ENCODE results near the gene ZNF135. TPM values are rescaled to one million over a fixed set of nuclear protein-coding genes. Genes with fewer than 3 reads are reported as not detected.

The ZNF135 gene
- total RNA-seq, 2 experiments from 2014 or later: 0.12 TPM; not detected in 1

DNA sequence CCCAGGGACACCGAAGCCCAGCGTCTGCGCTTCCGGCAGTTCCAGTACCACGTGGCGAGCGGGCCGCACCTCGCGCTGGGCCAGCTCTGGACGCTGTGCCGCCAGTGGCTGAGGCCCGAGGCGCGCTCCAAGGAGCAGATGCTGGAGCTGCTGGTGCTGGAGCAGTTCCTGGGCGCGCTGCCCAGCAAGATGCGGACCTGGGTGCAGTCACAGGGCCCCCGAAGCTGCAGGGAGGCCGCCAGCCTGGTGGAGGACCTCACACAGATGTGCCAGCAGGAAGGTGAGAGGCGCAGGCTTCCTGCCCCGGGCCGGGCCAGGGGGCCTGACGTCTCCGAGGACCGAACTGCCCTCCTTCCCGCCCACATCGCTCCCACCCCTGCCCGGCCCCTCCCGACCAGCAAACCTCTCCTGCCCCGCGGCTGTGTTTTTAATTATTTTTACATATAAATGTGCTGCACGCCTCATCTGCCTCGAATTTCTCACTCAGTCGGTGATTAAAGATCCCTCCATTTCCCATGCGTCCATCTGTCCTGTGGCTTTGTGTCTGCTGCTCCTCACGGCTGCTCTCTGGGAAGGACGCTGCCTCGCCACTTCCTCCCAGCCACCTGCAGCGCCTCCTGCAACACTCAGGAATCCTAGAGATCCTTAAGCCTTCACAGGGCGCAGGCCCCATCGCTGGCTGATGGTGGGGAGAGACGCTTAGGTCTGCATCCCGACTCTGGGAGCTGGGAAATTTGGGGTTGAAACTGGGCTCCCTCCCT, 21.0 kb upstream of the ZNF135 start:
- H3K4me3 Mint-ChIP-seq: no peak overlapping the region
- intact Hi-C loops (cut with micrococcal nuclease): no loop called here
- POLR2A ChIA-PET: no interaction called here
- no peak for DNase-seq
- CTCF ChIA-PET: no interaction called here
- peaks cover 3% of the 10 kb centered on the region for H3K4me1 Mint-ChIP-seq (ENCODE audit: low read depth)
- peaks cover 25% of the 10 kb centered on the region for H3K36me3 Mint-ChIP-seq
- H3K27me3 Mint-ChIP-seq: peaks cover 18% of the 10 kb centered on the region
- H3K27ac Mint-ChIP-seq: no peak overlapping the region
- H3K9me3 Mint-ChIP-seq: peaks cover 49% of the 10 kb centered on the region

DNA sequence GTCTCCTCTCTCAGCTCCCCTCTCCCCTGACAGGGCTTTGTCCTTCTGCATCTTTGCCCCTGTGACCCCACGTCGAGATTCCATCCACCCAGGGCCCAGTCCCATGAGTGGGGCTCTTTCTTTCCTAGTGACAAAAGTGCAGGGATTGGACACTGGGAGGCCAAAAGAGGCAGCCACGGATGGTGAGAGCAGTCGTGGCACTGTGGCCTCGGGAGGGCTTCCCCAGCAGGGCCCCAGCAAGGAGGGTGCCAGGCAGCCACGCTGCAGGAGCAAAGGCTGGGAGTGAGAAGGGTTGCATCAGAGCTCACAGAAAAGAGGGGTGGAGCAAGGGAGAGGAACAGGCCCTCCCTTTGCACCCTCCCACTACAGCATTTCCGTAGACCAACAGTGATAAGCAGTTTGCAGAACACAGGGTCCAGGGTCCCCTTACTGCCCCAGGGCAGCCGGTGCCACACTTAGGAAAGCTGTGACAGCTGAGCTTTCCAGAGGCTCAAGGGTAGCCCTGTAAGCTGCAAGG, 20.3 kb upstream of the ZNF135 start:
- H3K4me1 Mint-ChIP-seq (ENCODE audit: low read depth): peaks cover 3% of the 10 kb centered on the region
- H3K36me3 Mint-ChIP-seq: peaks cover 28% of the 10 kb centered on the region
- ChIA-PET CTCF (no interaction called here), POLR2A (no interaction called here)
- DNase-seq: no peak
- intact Hi-C loops (cut with micrococcal nuclease): no loop called here
- H3K9me3 Mint-ChIP-seq: peaks cover 54% of the 10 kb centered on the region
- H3K4me3 Mint-ChIP-seq: no peak overlapping the region
- no peak overlapping the region for H3K27ac Mint-ChIP-seq
- peaks cover 18% of the 10 kb centered on the region for H3K27me3 Mint-ChIP-seq

DNA sequence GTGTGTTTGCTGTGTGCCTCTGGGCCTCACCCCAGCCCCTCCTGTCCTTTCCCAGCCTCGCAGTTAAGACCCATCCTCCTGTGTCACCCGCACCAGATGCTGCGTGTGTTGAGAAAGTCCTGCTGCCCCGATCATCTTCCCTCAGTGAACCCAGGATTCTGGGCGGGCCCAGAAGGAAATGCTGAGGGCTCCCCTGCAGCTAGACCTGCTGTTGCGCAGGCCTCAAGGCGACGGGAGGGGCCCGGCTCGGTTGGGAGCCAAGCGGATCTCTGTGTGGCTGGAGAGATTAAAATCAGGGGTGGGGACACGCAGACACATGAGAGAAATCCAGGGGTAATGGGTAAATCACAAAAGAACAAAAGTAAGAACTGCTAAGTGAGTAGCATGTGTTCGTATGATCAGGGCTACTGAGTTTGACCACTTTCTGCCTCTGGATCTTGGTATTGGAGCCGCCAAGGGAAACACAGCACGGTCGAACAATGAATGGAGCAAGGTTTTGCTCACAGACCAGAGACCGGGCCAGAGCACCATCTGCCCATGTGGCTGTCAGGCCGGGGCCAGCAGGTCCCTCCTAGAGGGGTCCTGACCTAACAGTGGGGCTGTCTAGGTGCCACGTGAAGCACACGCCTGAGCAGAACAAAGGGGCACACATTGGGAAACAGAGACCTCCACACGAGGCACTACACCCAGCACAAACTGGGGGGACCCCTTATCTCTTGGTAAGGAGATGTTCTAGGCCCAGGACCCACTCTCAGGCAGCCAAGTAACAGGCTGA, 18.1 kb upstream of the ZNF135 start:
- Mint-ChIP-seq H3K9me3 (peaks cover 55% of the 10 kb centered on the region), H3K27me3 (peaks cover 9% of the 10 kb centered on the region), H3K4me3 (no peak overlapping the region), H3K27ac (no peak overlapping the region), H3K36me3 (peaks cover 16% of the 10 kb centered on the region), H3K4me1 (ENCODE audit: low read depth) (no peaks in the 10 kb centered on the region)
- CTCF ChIA-PET: no interaction called here
- intact Hi-C loops (cut with micrococcal nuclease): no loop called here
- POLR2A ChIA-PET: no interaction called here
- DNase-seq: no peak

DNA sequence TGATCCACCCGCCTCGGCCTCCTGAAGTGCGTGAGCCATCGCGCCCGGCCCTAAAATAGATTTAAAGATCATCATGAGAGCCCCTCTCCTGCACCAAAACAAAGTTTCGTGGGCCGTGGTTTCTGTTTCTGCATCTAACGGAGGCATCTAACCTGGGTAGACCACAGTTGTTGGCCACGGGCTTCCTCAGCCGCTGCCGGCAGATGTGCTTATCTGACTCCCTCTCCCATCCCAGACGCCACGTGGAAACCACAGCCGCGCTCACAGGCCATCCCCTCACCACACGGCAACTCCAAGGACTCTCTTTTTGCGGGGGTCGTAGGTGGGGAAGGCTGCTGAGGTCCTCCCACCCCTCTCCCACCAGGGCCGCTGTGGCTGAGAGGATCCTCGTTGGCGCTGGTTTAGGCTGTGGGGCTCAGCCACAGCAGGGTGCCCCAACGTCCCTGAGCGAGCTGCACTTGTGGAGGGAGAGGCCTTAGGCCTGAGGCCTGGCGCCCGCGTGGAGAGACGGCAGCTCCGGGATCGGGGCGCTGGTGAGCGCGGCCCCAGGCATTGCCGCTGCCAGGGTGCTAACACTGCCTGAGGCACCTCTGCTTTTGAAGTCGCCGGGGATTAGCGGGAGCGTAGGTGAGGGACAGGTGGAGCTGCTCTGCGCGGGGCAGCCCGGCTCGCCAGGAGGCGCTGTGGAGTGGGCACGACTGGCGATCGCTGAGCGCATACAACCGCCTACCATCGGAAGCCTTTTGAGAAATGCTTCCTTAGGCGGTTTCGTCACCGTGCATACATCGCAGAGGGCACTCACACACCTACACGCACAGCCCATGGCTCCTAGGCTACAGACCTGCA, 16.4 kb upstream of the ZNF135 start:
- H3K9me3 Mint-ChIP-seq: peaks cover 59% of the 10 kb centered on the region
- POLR2A ChIA-PET: no interaction called here
- no peaks in the 10 kb centered on the region for H3K4me1 Mint-ChIP-seq (ENCODE audit: low read depth)
- CTCF ChIA-PET: no interaction called here
- H3K4me3 Mint-ChIP-seq: no peak overlapping the region
- peaks cover 14% of the 10 kb centered on the region for H3K36me3 Mint-ChIP-seq
- no peak overlapping the region for H3K27ac Mint-ChIP-seq
- no peak for DNase-seq
- H3K27me3 Mint-ChIP-seq: peaks cover 2% of the 10 kb centered on the region
- intact Hi-C loops (cut with micrococcal nuclease): no loop called here

DNA sequence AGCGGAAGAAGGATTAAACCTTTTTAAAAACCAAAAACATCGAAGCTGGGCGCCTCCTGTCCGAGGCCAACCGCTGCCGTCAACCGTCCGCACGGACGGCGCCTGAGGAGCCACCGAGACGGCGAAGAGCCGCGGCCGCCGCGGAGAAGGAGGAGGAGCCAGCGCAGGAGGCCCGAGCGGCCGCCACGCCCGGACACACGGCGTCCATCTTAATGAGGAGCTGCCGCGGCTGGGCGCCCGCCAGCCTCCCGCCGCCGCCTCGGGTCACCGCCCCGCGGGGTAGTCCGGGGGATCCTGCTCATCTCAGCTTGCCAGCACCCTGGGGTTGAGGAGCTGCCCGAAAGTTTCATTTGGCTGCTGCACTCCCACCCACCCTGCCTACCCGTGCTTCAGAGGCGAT, 14.7 kb upstream of the ZNF135 start:
- Mint-ChIP-seq H3K27me3 (no peaks in the 10 kb centered on the region), H3K27ac (no peak overlapping the region), H3K36me3 (peaks cover 15% of the 10 kb centered on the region), H3K4me1 (ENCODE audit: low read depth) (no peaks in the 10 kb centered on the region), H3K9me3 (peaks cover 69% of the 10 kb centered on the region), H3K4me3 (no peak overlapping the region)
- POLR2A ChIA-PET: no interaction called here
- DNase-seq: no peak
- CTCF ChIA-PET: no interaction called here
- intact Hi-C loops (cut with micrococcal nuclease): no loop called here

DNA sequence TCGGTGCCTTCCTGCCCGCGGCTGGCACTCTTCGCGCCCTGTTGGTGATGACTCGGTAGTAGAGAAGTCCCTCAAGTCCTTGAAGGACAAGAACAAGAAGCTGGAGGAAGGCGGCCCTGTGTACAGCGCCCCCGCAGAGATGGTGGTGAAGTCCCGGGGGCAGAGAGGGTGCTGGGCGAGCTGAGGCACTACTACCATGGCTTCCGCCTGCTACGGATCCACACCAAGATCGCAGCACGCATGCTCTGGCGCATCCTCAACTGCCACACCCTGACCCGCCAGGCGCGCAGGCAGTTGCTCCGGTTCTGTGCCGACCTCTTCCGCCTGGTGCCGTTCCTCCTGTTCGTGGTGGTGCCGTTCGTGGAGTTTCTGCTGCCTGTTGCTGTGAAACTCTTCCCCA, 14.2 kb upstream of the ZNF135 start:
- no peak for DNase-seq
- H3K36me3 Mint-ChIP-seq: peaks cover 15% of the 10 kb centered on the region
- no peak overlapping the region for H3K4me3 Mint-ChIP-seq
- no peaks in the 10 kb centered on the region for H3K27me3 Mint-ChIP-seq
- intact Hi-C loops (cut with micrococcal nuclease): no loop called here
- no peaks in the 10 kb centered on the region for H3K4me1 Mint-ChIP-seq (ENCODE audit: low read depth)
- no peak overlapping the region for H3K27ac Mint-ChIP-seq
- ChIA-PET CTCF (no interaction called here), POLR2A (no interaction called here)
- H3K9me3 Mint-ChIP-seq: peaks cover 72% of the 10 kb centered on the region

DNA sequence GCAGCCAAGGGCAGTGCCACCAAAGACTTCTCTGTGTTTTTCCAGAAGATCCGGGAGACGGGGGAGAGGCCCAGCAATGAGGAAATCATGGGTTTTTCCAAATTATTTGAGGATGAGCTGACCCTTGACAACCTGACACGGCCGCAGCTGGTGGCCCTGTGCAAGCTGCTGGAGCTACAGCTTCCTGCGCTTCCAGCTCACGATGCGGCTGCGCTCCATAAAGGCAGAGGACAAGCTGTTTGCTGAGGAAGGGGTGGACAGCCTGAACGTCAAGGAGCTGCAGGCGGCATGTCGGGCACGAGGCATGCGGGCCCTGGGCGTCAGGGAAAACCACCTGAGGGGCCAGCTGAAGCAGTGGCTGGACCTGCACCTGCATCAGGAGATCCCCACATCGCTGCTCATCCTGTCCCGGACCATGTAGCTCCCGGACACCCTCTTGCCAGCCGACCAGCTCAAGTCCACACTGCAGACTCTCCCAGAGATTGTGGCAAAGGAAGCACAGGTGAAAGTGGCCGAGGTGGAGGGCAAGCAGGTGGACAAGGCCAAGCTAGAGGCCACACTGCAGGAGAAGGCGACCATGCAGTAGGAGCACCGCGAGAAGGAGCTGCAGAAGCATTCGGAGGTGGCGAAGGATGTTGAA, 13.6 kb upstream of the ZNF135 start:
- peaks cover 68% of the 10 kb centered on the region for H3K9me3 Mint-ChIP-seq
- DNase-seq: no peak
- ChIA-PET POLR2A (no interaction called here), CTCF (no interaction called here)
- peaks cover 15% of the 10 kb centered on the region for H3K36me3 Mint-ChIP-seq
- H3K4me1 Mint-ChIP-seq (ENCODE audit: low read depth): no peaks in the 10 kb centered on the region
- H3K27me3 Mint-ChIP-seq: no peaks in the 10 kb centered on the region
- no peak overlapping the region for H3K4me3 Mint-ChIP-seq
- no peak overlapping the region for H3K27ac Mint-ChIP-seq
- intact Hi-C loops (cut with micrococcal nuclease): no loop called here

DNA sequence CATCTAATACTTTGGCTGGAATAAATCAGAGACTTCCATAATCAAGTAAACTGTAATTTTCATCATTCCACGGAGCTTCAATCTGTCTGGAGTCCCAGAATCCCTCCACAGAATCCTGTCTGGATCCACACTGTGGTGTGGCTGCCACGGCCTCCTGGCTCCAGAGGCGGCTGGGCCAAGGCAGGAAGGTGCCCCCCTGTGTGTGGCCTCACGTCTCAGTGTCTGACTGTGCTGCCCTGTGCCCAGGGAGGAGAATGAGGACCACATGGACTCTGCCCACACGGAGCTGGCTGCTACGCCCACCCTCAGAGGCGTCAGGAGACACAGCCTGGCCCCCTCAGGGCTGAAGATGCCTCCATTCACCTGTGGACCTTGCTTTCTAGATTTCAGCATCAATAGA, 12.2 kb upstream of the ZNF135 start:
- CTCF ChIA-PET: no interaction called here
- no peaks in the 10 kb centered on the region for H3K4me1 Mint-ChIP-seq (ENCODE audit: low read depth)
- no peaks in the 10 kb centered on the region for H3K27me3 Mint-ChIP-seq
- peaks cover 65% of the 10 kb centered on the region for H3K9me3 Mint-ChIP-seq
- POLR2A ChIA-PET: no interaction called here
- peaks cover 16% of the 10 kb centered on the region for H3K36me3 Mint-ChIP-seq
- intact Hi-C loops (cut with micrococcal nuclease): no loop called here
- H3K27ac Mint-ChIP-seq: no peak overlapping the region
- no peak for DNase-seq
- H3K4me3 Mint-ChIP-seq: no peak overlapping the region

DNA sequence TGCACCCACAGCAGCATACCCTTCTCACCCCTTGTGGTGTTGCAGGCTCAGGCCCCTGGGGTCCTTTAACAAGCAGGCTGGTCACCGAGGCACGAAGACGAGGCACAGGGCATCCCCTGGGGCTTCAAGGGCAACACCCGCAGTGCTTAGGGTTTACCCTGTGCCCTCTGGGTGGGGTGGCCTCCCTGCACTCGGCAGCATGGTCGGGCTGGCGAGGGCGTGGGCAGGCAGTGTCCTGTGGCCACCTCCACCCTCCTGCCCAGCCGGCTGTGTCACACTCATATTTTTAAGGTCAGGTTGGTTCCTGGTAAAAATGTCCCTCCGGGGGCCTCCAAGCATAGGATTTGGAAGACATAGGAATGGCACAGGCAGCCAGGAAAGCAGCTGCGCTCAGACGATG, 11.4 kb upstream of the ZNF135 start:
- H3K27ac Mint-ChIP-seq: no peak overlapping the region
- H3K4me3 Mint-ChIP-seq: no peak overlapping the region
- peaks cover 62% of the 10 kb centered on the region for H3K9me3 Mint-ChIP-seq
- no peak for DNase-seq
- no peaks in the 10 kb centered on the region for H3K27me3 Mint-ChIP-seq
- ChIA-PET CTCF (no interaction called here), POLR2A (no interaction called here)
- H3K36me3 Mint-ChIP-seq: peaks cover 15% of the 10 kb centered on the region
- H3K4me1 Mint-ChIP-seq (ENCODE audit: low read depth): no peaks in the 10 kb centered on the region
- intact Hi-C loops (cut with micrococcal nuclease): no loop called here

DNA sequence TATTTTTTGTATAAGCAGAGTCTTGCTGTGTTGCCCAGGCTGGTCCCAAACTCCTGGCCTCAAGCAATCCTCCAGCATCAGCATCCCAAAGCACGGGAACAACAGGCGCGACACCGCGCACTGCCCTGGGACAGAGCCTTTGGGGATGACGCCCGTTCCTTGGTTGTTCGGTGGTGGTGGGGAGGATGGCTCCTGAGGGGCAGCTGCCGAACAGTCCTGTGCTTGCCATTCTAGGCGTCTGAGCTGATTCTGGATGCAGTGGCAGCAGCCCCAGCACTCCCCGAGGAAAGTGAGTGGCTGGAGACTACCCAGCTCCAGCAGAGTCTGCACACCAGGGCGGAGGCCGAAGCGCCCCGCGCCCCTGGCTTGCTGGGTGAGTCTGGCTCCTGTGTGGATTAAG, 6.8 kb upstream of the ZNF135 start:
- Mint-ChIP-seq H3K4me1 (ENCODE audit: low read depth) (no peaks in the 10 kb centered on the region), H3K9me3 (peaks cover 55% of the 10 kb centered on the region), H3K4me3 (no peak overlapping the region), H3K36me3 (peaks cover 27% of the 10 kb centered on the region), H3K27me3 (peaks cover 8% of the 10 kb centered on the region), H3K27ac (no peak overlapping the region)
- POLR2A ChIA-PET: no interaction called here
- CTCF ChIA-PET: no interaction called here
- intact Hi-C loops (cut with micrococcal nuclease): no loop called here
- DNase-seq: no peak

DNA sequence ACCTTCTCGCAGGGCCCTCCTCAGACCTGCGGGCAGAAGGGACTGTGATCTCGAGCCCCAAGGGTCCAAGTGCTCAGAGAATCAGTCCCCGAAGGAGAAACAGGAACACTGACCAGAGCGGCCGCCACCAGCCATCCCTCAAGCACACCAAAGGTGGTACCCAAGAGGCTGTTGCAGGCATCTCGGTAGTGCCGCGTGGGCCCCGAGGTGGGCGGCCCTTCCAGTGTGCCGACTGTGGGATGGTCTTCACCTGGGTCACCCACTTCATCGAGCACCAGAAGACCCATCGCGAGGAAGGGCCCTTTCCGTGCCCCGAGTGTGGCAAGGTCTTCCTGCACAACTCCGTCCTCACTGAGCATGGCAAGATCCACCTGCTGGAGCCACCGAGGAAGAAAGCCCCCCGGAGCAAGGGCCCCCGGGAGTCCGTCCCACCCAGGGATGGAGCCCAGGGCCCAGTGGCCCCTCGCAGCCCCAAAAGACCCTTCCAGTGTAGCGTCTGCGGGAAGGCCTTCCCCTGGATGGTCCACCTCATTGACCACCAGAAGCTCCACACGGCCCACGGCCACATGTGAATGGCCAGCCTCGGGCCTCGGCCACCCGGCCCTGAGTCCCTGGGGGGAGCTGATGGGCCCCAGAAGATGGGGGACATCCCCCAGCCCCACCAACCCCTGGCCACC, 5.5 kb upstream of the ZNF135 start:
- CTCF ChIA-PET: no interaction called here

More for the DNA sequence above, 5.5 kb upstream of the ZNF135 start:
- Mint-ChIP-seq H3K4me3 (no peak overlapping the region), H3K9me3 (peaks cover 55% of the 10 kb centered on the region), H3K36me3 (peaks cover 33% of the 10 kb centered on the region), H3K4me1 (ENCODE audit: low read depth) (no peaks in the 10 kb centered on the region), H3K27ac (no peak overlapping the region), H3K27me3 (peaks cover 13% of the 10 kb centered on the region)
- DNase-seq: no peak
- POLR2A ChIA-PET: no interaction called here
- intact Hi-C loops (cut with micrococcal nuclease): no loop called here

Measured in activated CD4-positive, alpha-beta memory T cell treated with anti-CD3 and anti-CD28 coated beads for 36 hours (primary cell).